GM11168 (cell line): ENCODE measurements around the gene SVEP1.

Experiments used
- in situ Hi-C: fragments of 300-500 bp; cut with MboI; formaldehyde crosslinking; loops from one replicate; pipeline ENCODE4 v1.12.0; 2022; ENCODE audit warnings: low sequenced_read_pairs; ENCODE audit not compliant: unreplicated experiment

Gene SVEP1

GRCh38 chr9:110334183-110334582, 245.4 kb downstream of the SVEP1 start:
- in situ Hi-C loops: no loop called here

GRCh38 chr9:110332766-110333165, 246.8 kb downstream of the SVEP1 start:
- in situ Hi-C loops: no loop called here

GRCh38 chr9:110330484-110331105, 248.9 kb downstream of the SVEP1 start:
- in situ Hi-C loops: no loop called here

GRCh38 chr9:110329639-110330230, 249.8 kb downstream of the SVEP1 start:
- in situ Hi-C loops: no loop called here

DNA sequence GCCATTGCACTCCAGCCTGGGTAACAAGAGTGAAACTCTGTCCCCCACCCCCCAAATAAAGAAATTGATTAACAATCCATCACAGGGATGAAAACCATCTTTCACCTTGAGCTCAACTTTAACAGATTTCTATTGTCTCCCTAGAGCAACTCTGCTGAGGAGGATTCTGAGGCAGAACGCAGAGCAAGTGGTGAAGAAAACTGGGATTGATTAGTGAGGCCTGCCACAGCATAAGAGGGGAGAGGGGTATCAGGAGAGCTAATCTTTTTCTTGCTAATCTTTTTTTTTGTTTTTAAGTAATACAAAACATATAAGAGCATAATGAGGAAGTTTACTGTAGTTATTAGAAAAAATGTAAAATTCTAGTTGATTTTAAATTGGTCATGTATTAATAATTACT, 250.8 kb downstream of the SVEP1 start:
- in situ Hi-C loops: no loop called here

- in situ Hi-C loops: no loop called here
These were observed 251.8 kb downstream of the SVEP1 start for GRCh38 chr9:110327716-110328115.

GRCh38 chr9:110323818-110324217, 255.7 kb downstream of the SVEP1 start:
- in situ Hi-C loops: no loop called here

DNA sequence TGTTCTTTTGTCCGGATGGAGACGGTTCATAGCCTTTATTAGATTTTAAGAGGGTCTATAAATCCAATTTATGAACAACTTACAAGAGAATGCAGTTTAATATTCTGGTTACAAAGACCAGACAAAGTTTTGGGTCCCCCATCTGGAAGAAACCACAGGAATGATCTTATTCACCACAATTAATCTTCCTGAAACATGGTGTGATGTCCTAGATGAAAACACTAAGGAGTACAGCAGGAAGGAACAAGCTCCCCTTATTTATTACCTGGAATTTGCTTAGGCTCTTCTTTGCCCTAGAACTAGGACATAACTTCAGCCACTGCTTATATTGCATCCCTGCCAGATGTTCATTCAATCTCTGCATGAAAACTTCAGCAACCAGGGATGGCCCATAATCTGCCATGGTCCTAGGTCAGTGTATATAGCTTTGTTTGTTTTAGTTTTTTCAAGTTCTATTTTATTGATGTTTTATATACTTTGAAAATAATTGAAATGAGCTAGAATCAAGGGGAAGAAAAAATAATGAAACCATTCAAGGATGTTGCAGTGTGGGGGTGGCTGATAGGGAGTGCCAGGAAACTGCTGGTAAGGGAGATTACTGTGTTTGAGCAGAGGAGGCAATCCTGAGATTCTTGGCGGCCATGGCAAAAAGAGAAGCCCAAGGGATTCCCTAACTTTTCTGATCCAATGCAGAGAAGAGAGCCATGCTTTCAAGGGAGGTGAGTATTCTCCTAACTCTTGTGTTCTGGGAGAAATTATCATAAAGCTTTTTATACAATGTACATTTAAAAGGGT, 258.7 kb downstream of the SVEP1 start:
- in situ Hi-C loops: no loop called here

DNA sequence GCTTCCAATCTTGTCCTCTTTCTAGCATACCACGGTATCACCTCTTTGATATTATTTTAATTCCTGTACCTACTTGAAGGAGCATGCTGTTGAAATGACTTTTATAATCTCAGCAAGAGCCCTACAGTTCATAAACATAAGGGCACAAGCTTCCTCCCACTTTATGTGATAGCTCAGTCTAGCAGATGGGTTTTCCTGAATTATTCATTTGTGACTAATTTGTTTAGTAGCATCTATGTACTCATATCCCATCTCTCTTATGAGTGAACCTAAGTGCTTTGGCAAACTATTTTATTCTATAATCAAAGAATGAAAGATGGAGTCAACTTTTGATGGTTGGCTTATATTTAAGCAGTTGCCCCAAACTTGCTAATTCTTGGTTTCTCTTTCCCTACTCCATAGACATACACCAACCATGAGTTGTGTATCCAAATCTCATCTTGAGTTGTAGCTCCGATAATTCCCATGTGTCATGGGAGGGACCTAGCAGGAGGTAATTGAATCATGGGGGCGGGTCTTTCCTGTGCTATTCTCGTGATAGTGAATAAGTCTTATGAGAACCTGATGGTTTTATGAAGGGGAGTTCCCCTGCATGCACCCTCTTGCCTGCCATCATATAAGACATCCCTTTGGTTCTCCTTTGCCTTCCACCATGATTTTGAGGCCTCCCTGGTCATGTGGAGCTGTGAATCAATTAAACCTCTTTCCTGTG, 259.6 kb downstream of the SVEP1 start:
- in situ Hi-C loops: no loop called here

GRCh38 chr9:110317911-110318310, 261.6 kb downstream of the SVEP1 start:
- in situ Hi-C loops: no loop called here

DNA sequence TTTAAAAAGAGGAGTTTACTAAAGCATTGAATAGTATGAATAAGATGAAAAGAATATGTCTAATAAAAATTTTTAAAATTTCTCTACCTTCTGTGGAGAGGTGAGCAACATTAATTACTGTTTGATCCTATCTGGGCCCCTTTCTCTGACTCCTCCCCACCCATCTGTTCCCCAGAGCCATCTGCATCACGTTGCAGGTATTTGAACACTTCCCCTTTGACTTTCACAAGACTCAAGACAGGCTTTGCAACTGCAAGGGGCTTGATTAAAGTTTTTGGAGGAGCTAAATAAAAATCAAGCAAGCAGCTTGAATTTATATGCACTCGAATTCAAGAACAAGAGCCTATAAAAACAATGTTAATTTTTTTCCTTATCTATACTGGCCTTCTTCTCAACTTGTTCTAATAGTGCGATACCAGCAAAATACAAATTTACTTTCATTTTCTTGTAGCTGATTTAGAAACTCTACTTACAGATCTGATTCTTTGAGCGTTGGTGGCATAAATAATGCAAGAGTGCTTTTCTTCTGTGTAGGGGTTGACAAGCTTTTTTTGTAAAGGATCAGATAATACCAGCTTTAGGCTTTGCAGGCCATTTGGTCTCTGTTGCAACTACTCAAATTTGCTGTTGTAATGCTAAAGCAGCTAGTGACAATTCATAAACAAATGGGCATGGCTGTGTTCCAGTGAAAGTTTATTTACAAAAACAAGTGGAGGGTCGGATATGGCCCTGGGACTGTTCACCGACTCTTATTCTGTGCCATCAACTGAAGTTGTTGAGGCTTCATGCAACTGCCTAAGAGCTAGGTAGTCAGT, 263.1 kb downstream of the SVEP1 start:
- in situ Hi-C loops: no loop called here
